ENCODE results near the gene TLR5. TPM values are rescaled to one million over a fixed set of nuclear protein-coding genes. Genes with fewer than 3 reads are reported as not detected.

TLR5 gene
- total and polyA plus RNA-seq, 2 donors (not counting 1 experiment from before 2014, with no cell fraction given) = 0.17 to 0.19 TPM

DNA sequence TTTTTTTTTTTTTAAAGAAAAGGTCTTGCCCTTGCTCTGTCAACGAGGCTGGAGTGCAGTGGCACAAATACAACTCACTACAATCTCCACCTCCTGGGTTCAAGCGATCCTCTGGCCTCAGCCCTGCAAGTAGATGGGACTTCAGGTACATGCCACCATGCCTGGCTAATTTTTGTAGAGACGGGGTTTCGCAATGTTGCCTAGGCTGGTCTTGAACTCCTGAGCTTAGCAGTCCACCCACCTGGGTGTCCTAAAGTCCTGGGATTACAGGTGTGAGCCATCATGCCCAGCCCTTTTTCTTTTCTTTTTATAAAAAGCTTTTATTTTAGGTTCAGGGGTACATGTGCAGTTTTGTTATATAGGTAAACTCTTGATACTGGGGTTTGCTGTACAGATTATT lies 47.2 kb downstream of the TLR5 start:
- H3K9ac ChIP-seq (ENCODE audit: insufficient read depth, low read length) = no peak overlapping the region
- no peak overlapping the region for H3K27ac ChIP-seq (ENCODE audit: insufficient read depth, low read length)
- no peak overlapping the region for H2AFZ ChIP-seq (ENCODE audit: low read length)
- H4K20me1 ChIP-seq (ENCODE audit: control insufficient read depth, extremely low read depth, insufficient read depth, low read length) = no peaks in the 10 kb centered on the region
- no peaks in the 10 kb centered on the region for H3K36me3 ChIP-seq (ENCODE audit: control insufficient read depth, insufficient read depth, low read length)
- H3K27me3 ChIP-seq (ENCODE audit: control insufficient read depth, insufficient read depth, low read length) = peaks cover 3% of the 10 kb centered on the region
- no peaks in the 10 kb centered on the region for H3K79me2 ChIP-seq (ENCODE audit: control insufficient read depth, insufficient read depth, low read length)
- no peaks in the 10 kb centered on the region for H3K4me1 ChIP-seq (ENCODE audit: control insufficient read depth, extremely low read depth, insufficient read depth, low read length)
- no peak overlapping the region for H3K4me2 ChIP-seq (ENCODE audit: extremely low read depth, insufficient read depth, low read length)
- H3K4me3 ChIP-seq (replicated peaks in 1 of 4; ENCODE audit: control extremely low read depth in 1 of 4, insufficient read depth in 1 of 4, low read depth in 3 of 4, low read length in 4 of 4) = no peak overlapping the region
- no peaks in the 10 kb centered on the region for H3K9me3 ChIP-seq (ENCODE audit: control insufficient read depth, insufficient read depth, low read depth, low read length)
- no peak for DNase-seq (ENCODE audit: low read depth in 2 of 2)
- TF ChIP-seq EZH2 (IDR thresholded peaks at IDR 0.05; ENCODE audit: low read length, missing control alignments) = no peak
- TF ChIP-seq, protein P1, sequence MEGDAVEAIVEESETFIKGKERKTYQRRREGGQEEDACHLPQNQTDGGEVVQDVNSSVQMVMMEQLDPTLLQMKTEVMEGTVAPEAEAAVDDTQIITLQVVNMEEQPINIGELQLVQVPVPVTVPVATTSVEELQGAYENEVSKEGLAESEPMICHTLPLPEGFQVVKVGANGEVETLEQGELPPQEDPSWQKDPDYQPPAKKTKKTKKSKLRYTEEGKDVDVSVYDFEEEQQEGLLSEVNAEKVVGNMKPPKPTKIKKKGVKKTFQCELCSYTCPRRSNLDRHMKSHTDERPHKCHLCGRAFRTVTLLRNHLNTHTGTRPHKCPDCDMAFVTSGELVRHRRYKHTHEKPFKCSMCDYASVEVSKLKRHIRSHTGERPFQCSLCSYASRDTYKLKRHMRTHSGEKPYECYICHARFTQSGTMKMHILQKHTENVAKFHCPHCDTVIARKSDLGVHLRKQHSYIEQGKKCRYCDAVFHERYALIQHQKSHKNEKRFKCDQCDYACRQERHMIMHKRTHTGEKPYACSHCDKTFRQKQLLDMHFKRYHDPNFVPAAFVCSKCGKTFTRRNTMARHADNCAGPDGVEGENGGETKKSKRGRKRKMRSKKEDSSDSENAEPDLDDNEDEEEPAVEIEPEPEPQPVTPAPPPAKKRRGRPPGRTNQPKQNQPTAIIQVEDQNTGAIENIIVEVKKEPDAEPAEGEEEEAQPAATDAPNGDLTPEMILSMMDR (conservative IDR thresholded peaks at IDR 0.05 in 1 of 2, IDR thresholded peaks at IDR 0.05 in 1 of 2; ENCODE audit: low read depth in 1 of 2, low read length in 2 of 2) = no peak

DNA sequence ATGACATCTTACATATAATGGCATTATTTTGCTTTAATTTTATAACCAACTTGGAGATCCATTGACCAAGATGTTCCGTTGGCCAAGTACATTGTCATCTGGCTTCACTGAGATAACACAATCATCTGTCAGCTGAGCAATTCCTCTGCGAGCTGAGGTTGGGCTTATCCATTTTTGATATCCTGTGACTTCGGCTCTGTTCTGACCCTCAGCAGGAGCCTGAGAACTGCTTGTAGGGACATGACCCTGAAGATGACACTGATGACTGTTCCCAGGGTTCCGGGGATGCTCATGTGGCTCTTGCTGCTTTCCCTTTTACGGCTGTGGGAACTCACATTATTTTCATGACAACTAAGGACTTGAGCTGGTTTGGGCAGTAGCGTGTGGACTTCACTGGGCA lies 51.2 kb downstream of the TLR5 start:
- DNase-seq (ENCODE audit: low read depth in 2 of 2) = no peak
- Histone ChIP-seq H3K27me3 (ENCODE audit: control insufficient read depth, insufficient read depth, low read length) (peaks cover 5% of the 10 kb centered on the region), H3K79me2 (ENCODE audit: control insufficient read depth, insufficient read depth, low read length) (no peaks in the 10 kb centered on the region), H2AFZ (ENCODE audit: low read length) (no peak overlapping the region), H3K9me3 (ENCODE audit: control insufficient read depth, insufficient read depth, low read depth, low read length) (no peaks in the 10 kb centered on the region), H3K9ac (ENCODE audit: insufficient read depth, low read length) (no peak overlapping the region), H3K27ac (ENCODE audit: insufficient read depth, low read length) (no peak overlapping the region), H3K4me2 (ENCODE audit: extremely low read depth, insufficient read depth, low read length) (no peak overlapping the region), H3K36me3 (ENCODE audit: control insufficient read depth, insufficient read depth, low read length) (no peaks in the 10 kb centered on the region), H4K20me1 (ENCODE audit: control insufficient read depth, extremely low read depth, insufficient read depth, low read length) (no peaks in the 10 kb centered on the region), H3K4me1 (ENCODE audit: control insufficient read depth, extremely low read depth, insufficient read depth, low read length) (no peaks in the 10 kb centered on the region), H3K4me3 (replicated peaks in 1 of 4; ENCODE audit: control extremely low read depth in 1 of 4, insufficient read depth in 1 of 4, low read depth in 3 of 4, low read length in 4 of 4) (no peak overlapping the region)
- TF ChIP-seq, protein P1 (conservative IDR thresholded peaks at IDR 0.05 in 1 of 2, IDR thresholded peaks at IDR 0.05 in 1 of 2; ENCODE audit: low read depth in 1 of 2, low read length in 2 of 2) = no peak
- no peak for TF ChIP-seq EZH2 (IDR thresholded peaks at IDR 0.05; ENCODE audit: low read length, missing control alignments)

DNA sequence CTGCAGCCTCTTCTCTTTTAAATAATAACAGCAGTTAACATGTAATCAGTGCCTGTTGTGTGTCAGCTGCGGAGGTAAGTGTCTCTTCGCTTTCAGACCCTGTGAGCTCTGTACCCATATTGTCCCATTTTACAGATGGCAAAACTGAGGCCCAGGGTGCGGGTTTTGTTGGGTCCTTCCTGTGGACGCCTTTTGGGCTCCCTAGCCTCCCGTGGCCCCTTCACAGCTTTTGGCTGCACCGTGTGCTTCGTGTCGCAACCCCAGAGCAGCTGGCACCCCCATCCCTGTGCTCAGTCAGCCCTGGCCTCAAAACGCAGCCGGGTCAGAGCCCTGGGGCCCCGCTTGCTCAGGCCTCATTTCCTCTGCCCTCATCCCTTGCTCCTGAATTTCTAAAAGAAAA lies 53.8 kb downstream of the TLR5 start:
- H3K9ac ChIP-seq (ENCODE audit: insufficient read depth, low read length) = no peak overlapping the region

More for the DNA sequence above, 53.8 kb downstream of the TLR5 start:
- Histone ChIP-seq H3K79me2 (ENCODE audit: control insufficient read depth, insufficient read depth, low read length) (no peaks in the 10 kb centered on the region), H3K9me3 (ENCODE audit: control insufficient read depth, insufficient read depth, low read depth, low read length) (no peaks in the 10 kb centered on the region), H3K36me3 (ENCODE audit: control insufficient read depth, insufficient read depth, low read length) (no peaks in the 10 kb centered on the region), H2AFZ (ENCODE audit: low read length) (no peak overlapping the region), H3K4me3 (replicated peaks in 1 of 4; ENCODE audit: control extremely low read depth in 1 of 4, insufficient read depth in 1 of 4, low read depth in 3 of 4, low read length in 4 of 4) (no peak overlapping the region), H3K27ac (ENCODE audit: insufficient read depth, low read length) (no peak overlapping the region), H3K4me2 (ENCODE audit: extremely low read depth, insufficient read depth, low read length) (no peak overlapping the region), H3K4me1 (ENCODE audit: control insufficient read depth, extremely low read depth, insufficient read depth, low read length) (no peaks in the 10 kb centered on the region), H3K27me3 (ENCODE audit: control insufficient read depth, insufficient read depth, low read length) (peaks cover 8% of the 10 kb centered on the region), H4K20me1 (ENCODE audit: control insufficient read depth, extremely low read depth, insufficient read depth, low read length) (no peaks in the 10 kb centered on the region)
- TF ChIP-seq EZH2 (IDR thresholded peaks at IDR 0.05; ENCODE audit: low read length, missing control alignments) = no peak
- TF ChIP-seq, protein P1 (conservative IDR thresholded peaks at IDR 0.05 in 1 of 2, IDR thresholded peaks at IDR 0.05 in 1 of 2; ENCODE audit: low read depth in 1 of 2, low read length in 2 of 2) = no peak
- DNase-seq (ENCODE audit: low read depth in 2 of 2) = no peak
